Central memory CD8-positive, alpha-beta T cell (primary cell): ENCODE measurements around the gene TYR.
"Not testable (repeated sequence)": the region's sequence is repeated elsewhere in the genome, so short reads cannot be mapped to it uniquely, and the experiment has no call there.

Experiments
- ATAC-seq: fragments of 150-1000 bp; cut with Tn5 transposase; replicated peaks from 2 replicates; pipeline ENCODE4 v1.10.0; 2022; ENCODE audit warnings: mild to moderate bottlenecking, moderate FRiP score, moderate number of reproducible peaks; ENCODE audit not compliant: poor library complexity, severe bottlenecking; ENCODE audit errors: extremely low read depth
- DNase-seq, 2 donors: peaks; one replicate each; pipeline ENCODE4 v3.0.0; 2021; ENCODE audit warnings: low spot score in 2 of 2
- H3K27ac Mint-ChIP-seq: one replicate; pipeline ENCODE4 v1.8.0; 2022; ENCODE audit warnings: low read depth, mild to moderate bottlenecking, moderate library complexity, mixed read lengths
- H3K27me3 Mint-ChIP-seq: one replicate; pipeline ENCODE4 v1.8.0; 2022; ENCODE audit warnings: mixed read lengths
- H3K36me3 Mint-ChIP-seq: one replicate; pipeline ENCODE4 v1.8.0; 2022; ENCODE audit warnings: mild to moderate bottlenecking, moderate library complexity, mixed read lengths; ENCODE audit not compliant: insufficient read depth
- H3K4me1 Mint-ChIP-seq: one replicate; pipeline ENCODE4 v1.8.0; 2022; ENCODE audit warnings: mixed read lengths
- H3K4me3 Mint-ChIP-seq: one replicate; pipeline ENCODE4 v1.8.0; 2022; ENCODE audit warnings: mild to moderate bottlenecking, moderate library complexity, mixed read lengths
- H3K9me3 Mint-ChIP-seq: one replicate; pipeline ENCODE4 v1.8.0; 2022; ENCODE audit warnings: mixed read lengths

The TYR gene

GRCh38 chr11:89279176-89279575 lies 101.5 kb downstream of the TYR start:
- H3K4me1 Mint-ChIP-seq: no peaks in the 10 kb centered on the region
- H3K4me3 Mint-ChIP-seq: no peak overlapping the region
- no peak for ATAC-seq
- no peak for DNase-seq
- peaks cover 20% of the 10 kb centered on the region for H3K9me3 Mint-ChIP-seq
- no peaks in the 10 kb centered on the region for H3K27me3 Mint-ChIP-seq
- H3K27ac Mint-ChIP-seq: no peak overlapping the region
- H3K36me3 Mint-ChIP-seq: no peaks in the 10 kb centered on the region

GRCh38 chr11:89281032-89281677 lies 103.5 kb downstream of the TYR start:
- ATAC-seq, H3K4me1 Mint-ChIP-seq, H3K27me3 Mint-ChIP-seq, H3K27ac Mint-ChIP-seq, DNase-seq, H3K36me3 Mint-ChIP-seq, H3K4me3 Mint-ChIP-seq: not testable (repeated sequence)
- H3K9me3 Mint-ChIP-seq: peaks cover 14% of the 10 kb centered on the region

- not testable (repeated sequence) for H3K4me3 Mint-ChIP-seq, H3K27ac Mint-ChIP-seq, H3K36me3 Mint-ChIP-seq, ATAC-seq, H3K9me3 Mint-ChIP-seq, H3K4me1 Mint-ChIP-seq, H3K27me3 Mint-ChIP-seq, DNase-seq
Measured at GRCh38 chr11:89286601-89287000, 108.9 kb downstream of the TYR start.

GRCh38 chr11:89288004-89288403 lies 110.3 kb downstream of the TYR start:
- ATAC-seq: not testable (repeated sequence)

GRCh38 chr11:89293965-89294679 lies 116.4 kb downstream of the TYR start:
- H3K36me3 Mint-ChIP-seq: no peaks in the 10 kb centered on the region
- no peaks in the 10 kb centered on the region for H3K27me3 Mint-ChIP-seq
- no peak overlapping the region for H3K27ac Mint-ChIP-seq
- no peak for DNase-seq
- H3K4me3 Mint-ChIP-seq: no peak overlapping the region
- peaks cover 6% of the 10 kb centered on the region for H3K9me3 Mint-ChIP-seq
- no peak for ATAC-seq
- H3K4me1 Mint-ChIP-seq: no peaks in the 10 kb centered on the region

More at GRCh38 chr11:89288004-89288403, 110.3 kb downstream of the TYR start:
- not testable (repeated sequence) for H3K27ac Mint-ChIP-seq, H3K27me3 Mint-ChIP-seq, H3K4me1 Mint-ChIP-seq, DNase-seq, H3K4me3 Mint-ChIP-seq, H3K36me3 Mint-ChIP-seq
- H3K9me3 Mint-ChIP-seq: peaks cover 14% of the 10 kb centered on the region

- not testable (repeated sequence) for H3K9me3 Mint-ChIP-seq, H3K4me3 Mint-ChIP-seq, DNase-seq, H3K27ac Mint-ChIP-seq, ATAC-seq, H3K36me3 Mint-ChIP-seq, H3K4me1 Mint-ChIP-seq, H3K27me3 Mint-ChIP-seq
Measured at GRCh38 chr11:89295023-89295422, 117.3 kb downstream of the TYR start.

GRCh38 chr11:89303029-89303428 lies 125.4 kb downstream of the TYR start:
- not testable (repeated sequence) for ATAC-seq, H3K27me3 Mint-ChIP-seq, H3K36me3 Mint-ChIP-seq, DNase-seq, H3K4me3 Mint-ChIP-seq, H3K27ac Mint-ChIP-seq, H3K4me1 Mint-ChIP-seq
- H3K9me3 Mint-ChIP-seq: peaks cover 24% of the 10 kb centered on the region

- DNase-seq, H3K4me3 Mint-ChIP-seq, ATAC-seq, H3K4me1 Mint-ChIP-seq, H3K36me3 Mint-ChIP-seq, H3K27me3 Mint-ChIP-seq, H3K27ac Mint-ChIP-seq: not testable (repeated sequence)
- H3K9me3 Mint-ChIP-seq: peaks cover 12% of the 10 kb centered on the region
Measured at GRCh38 chr11:89308272-89308671, 130.6 kb downstream of the TYR start.

- not testable (repeated sequence) for H3K4me1 Mint-ChIP-seq, H3K27ac Mint-ChIP-seq, H3K27me3 Mint-ChIP-seq, H3K4me3 Mint-ChIP-seq, H3K36me3 Mint-ChIP-seq, ATAC-seq, H3K9me3 Mint-ChIP-seq, DNase-seq
Measured at GRCh38 chr11:89309321-89309985, 131.8 kb downstream of the TYR start.

GRCh38 chr11:89310607-89311006 lies 132.9 kb downstream of the TYR start:
- H3K4me3 Mint-ChIP-seq, H3K27ac Mint-ChIP-seq, H3K36me3 Mint-ChIP-seq, DNase-seq, H3K27me3 Mint-ChIP-seq, H3K4me1 Mint-ChIP-seq, H3K9me3 Mint-ChIP-seq, ATAC-seq: not testable (repeated sequence)

GRCh38 chr11:89321401-89321800 lies 143.7 kb downstream of the TYR start:
- no peak overlapping the region for H3K27ac Mint-ChIP-seq
- H3K4me1 Mint-ChIP-seq: no peaks in the 10 kb centered on the region
- H3K4me3 Mint-ChIP-seq: no peak overlapping the region
- no peaks in the 10 kb centered on the region for H3K27me3 Mint-ChIP-seq
- no peak for ATAC-seq
- no peaks in the 10 kb centered on the region for H3K36me3 Mint-ChIP-seq
- H3K9me3 Mint-ChIP-seq: no peaks in the 10 kb centered on the region
- DNase-seq: no peak

GRCh38 chr11:89327885-89328284 lies 150.2 kb downstream of the TYR start:
- Mint-ChIP-seq H3K9me3 (peaks cover 5% of the 10 kb centered on the region), H3K4me1 (no peaks in the 10 kb centered on the region), H3K36me3 (no peaks in the 10 kb centered on the region), H3K27ac (no peak overlapping the region), H3K27me3 (no peaks in the 10 kb centered on the region), H3K4me3 (no peak overlapping the region)
- ATAC-seq: no peak
- no peak for DNase-seq

- not testable (repeated sequence) for H3K9me3 Mint-ChIP-seq, H3K4me3 Mint-ChIP-seq, DNase-seq, H3K27ac Mint-ChIP-seq, H3K36me3 Mint-ChIP-seq, ATAC-seq, H3K4me1 Mint-ChIP-seq, H3K27me3 Mint-ChIP-seq
Measured at GRCh38 chr11:89331940-89332339, 154.3 kb downstream of the TYR start.
